GM18907 (cell line): ENCODE results near the gene MAPK8IP1.

Experiments used
- ATAC-seq: cut with Tn5 transposase; IDR thresholded peaks from one replicate; pipeline ENCODE4 v1.9.1; 2021; ENCODE audit warnings: mild to moderate bottlenecking, moderate library complexity; ENCODE audit not compliant: unreplicated experiment

MAPK8IP1 gene

DNA sequence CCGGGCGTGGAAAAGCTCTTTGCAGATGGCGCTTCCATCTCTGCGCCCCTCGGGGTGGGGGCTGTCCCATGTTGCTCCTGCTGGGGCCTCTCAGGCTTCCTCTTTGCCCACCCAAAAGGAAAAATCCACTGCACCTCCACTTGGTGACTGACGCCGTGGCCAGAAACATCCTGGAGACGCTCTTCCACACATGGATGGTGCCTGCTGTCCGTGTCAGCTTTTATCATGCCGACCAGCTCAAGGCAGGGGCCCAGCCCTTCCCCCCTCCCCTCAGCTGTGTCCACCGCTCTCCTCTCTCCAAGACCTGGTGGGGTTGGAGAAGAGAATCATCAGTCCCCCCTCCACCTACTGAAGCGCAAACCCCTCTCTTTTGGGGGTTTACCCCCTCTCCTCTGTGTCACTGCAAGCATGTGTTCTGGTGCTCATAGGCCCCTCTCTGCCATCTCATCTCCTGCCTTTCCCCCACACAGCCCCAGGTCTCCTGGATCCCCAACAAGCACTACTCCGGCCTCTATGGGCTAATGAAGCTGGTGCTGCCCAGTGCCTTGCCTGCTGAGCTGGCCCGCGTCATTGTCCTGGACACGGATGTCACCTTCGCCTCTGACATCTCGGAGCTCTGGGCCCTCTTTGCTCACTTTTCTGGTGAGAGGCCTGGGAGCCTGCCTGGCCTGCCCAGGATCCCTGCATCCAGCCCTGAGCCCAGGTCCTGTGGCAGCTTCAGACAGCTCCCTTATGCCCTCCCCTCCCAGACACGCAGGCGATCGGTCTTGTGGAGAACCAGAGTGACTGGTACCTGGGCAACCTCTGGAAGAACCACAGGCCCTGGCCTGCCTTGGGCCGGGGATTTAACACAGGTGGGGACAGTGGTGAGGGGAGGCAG lies 38.8 kb downstream of the MAPK8IP1 start:
- ATAC-seq = no peak

DNA sequence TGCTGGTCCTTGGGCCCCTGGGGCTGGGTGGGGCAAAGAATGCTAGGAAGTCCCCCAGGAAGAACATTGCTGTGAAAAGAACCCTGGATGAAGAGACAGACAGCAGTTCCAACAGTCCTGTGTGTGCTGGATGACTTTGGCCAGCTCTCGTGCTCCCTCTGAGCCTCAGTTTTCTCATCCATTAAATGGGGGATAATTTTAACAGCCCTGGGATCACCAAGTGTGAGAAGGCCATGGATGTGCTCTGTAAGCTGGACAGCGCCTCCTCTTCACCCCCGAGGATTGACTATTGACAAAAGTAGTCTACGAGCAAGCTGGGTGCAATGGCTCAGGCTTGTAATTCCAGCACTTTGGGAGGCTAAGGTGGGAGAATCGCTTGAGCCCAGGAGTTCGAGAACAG lies 39.5 kb downstream of the MAPK8IP1 start:
- no peak for ATAC-seq

DNA sequence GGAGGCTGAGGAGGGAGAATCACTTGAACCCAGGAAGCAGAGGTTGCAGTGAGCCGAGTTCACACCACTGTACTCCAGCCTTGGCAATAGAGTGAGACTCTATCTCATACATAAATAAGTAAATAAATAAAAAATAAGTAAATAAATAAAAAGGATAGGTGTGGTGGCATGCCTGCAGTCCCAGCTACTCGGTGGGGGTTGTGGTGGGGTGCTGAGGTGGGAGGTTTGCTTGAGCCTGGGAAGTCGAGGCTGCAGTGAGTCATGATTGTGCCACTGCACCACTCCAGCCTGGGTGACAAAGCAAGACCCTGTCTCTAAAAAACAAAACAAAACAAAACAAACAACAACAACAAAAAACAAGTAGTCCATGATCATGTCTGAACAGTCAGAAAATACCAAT lies 40.1 kb downstream of the MAPK8IP1 start:
- no peak for ATAC-seq

DNA sequence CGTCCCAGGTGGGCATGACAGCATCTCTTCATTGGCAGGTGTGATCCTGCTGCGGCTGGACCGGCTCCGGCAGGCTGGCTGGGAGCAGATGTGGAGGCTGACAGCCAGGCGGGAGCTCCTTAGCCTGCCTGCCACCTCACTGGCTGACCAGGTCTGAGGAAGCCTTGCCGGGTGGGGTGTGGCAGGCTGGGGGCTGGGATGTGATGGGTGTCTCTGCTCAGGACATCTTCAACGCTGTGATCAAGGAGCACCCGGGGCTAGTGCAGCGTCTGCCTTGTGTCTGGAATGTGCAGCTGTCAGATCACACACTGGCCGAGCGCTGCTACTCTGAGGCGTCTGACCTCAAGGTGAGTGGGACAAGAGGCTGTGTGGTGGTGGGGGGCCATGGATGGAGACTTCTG lies 40.5 kb downstream of the MAPK8IP1 start:
- no peak for ATAC-seq

DNA sequence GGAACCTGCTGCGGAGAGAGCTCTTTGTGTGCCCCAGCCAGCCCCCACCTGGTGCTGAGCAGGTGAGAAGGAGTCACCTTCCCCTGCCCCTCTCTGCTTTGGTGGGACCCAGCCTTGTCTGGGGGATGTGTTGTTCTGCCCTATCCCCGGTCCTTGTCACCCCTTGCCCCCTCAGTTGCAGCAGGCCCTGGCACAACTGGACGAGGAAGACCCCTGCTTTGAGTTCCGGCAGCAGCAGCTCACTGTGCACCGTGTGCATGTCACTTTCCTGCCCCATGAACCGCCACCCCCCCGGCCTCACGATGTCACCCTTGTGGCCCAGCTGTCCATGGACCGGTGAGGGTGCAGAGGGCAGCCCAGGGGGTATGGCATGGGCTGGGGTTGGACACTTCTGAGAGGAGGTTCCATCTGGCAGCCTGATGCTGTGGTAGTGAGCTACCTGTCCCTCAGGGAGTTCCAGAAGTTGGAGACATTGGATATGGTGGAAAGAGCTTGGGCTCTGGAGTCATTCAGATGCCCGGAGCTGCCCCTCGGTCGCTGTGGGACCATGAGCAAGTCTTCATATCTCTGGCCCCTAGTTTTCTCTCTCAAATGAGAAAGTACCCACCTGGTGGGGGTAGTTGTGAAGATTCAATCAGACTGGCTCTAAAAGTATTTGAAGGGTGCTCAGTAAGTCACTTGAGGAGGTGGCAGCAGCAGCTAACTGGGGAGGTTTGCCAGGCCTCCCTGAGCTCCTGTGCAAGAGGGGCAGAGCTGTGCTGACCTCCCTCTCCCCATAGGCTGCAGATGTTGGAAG lies 41.3 kb downstream of the MAPK8IP1 start:
- no peak for ATAC-seq

DNA sequence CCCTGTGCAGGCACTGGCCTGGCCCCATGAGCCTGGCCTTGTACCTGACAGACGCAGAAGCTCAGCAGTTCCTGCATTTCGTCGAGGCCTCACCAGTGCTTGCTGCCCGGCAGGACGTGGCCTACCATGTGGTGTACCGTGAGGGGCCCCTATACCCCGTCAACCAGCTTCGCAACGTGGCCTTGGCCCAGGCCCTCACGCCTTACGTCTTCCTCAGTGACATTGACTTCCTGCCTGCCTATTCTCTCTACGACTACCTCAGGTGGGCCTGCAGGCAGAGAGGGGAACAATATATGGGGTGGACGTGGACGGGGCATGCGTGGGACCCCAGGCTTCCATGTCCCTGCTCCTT lies 41.9 kb downstream of the MAPK8IP1 start:
- ATAC-seq = no peak

DNA sequence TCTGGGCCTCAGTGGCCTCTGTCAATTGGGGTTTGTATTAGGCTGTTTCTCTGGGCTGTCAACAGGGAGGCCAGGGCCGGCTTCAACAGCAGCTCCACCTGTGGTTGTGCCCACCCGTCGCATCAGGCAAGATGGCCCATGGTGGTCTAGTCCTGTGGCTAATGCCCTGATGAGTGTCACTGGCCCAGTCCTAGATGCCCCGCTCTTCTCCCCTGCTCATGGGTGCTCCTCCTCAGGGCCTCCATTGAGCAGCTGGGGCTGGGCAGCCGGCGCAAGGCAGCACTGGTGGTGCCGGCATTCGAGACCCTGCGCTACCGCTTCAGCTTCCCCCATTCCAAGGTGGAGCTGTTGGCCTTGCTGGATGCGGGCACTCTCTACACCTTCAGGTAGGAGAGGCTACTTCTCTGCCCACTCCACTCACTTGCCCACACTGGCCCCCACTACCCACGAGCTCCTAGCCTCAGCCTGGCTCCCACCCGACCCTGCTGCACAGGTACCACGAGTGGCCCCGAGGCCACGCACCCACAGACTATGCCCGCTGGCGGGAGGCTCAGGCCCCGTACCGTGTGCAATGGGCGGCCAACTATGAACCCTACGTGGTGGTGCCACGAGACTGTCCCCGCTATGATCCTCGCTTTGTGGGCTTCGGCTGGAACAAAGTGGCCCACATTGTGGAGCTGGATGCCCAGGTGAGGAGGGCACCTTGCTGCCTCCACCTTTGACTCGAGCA lies 42.4 kb downstream of the MAPK8IP1 start:
- ATAC-seq = no peak

DNA sequence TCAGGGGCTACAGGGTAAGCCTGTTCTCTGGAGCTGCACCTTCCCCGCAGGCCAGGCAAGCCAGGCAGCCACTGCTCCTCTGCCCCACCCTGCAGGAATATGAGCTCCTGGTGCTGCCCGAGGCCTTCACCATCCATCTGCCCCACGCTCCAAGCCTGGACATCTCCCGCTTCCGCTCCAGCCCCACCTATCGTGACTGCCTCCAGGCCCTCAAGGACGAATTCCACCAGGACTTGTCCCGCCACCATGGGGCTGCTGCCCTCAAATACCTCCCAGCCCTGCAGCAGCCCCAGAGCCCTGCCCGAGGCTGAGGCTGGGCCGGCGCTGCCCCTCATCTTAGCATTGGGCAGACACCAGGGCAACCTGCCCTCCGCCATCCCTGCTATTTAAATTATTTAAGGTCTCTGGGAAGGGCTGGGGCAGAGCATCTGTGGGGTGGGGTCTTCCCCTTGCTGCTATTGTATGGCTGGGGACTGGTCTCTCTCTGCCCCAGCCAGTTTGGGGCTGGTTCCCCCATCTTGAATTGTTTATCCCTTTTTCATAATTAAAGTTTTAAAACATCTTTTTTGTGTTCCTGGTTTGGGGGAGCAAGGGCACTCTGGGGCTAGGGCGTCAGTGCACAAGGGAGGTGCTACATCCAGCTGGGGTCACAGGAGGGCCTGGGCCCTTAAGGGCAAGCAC lies 43.2 kb downstream of the MAPK8IP1 start:
- ATAC-seq = no peak

DNA sequence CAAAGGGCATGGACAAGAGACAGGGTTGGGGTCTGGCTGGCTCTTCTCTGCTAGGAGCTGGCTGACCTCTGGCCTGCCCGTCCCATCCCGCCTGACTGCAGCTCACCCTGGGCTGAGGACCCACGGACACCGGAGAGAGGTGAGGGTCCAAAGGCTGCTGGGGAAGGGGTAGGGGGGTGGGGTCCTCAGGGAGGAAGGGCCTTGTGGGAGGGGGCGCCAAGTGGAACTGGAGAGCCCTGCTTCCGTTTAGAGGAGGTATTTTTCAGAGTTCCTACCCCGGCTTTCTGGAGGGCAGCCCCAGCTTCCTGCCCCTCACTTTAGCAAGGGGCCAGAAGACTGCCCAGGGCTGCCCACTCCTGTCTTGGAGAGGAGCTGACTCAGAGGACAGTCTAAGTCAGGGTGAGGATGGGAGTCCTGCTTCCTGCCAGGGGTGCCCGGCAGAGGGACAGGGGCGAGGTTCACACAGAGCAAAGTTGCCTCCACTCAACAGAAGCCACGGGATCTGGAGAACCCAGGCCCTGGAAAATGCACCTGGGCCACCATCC lies 44.1 kb downstream of the MAPK8IP1 start:
- ATAC-seq = no peak

DNA sequence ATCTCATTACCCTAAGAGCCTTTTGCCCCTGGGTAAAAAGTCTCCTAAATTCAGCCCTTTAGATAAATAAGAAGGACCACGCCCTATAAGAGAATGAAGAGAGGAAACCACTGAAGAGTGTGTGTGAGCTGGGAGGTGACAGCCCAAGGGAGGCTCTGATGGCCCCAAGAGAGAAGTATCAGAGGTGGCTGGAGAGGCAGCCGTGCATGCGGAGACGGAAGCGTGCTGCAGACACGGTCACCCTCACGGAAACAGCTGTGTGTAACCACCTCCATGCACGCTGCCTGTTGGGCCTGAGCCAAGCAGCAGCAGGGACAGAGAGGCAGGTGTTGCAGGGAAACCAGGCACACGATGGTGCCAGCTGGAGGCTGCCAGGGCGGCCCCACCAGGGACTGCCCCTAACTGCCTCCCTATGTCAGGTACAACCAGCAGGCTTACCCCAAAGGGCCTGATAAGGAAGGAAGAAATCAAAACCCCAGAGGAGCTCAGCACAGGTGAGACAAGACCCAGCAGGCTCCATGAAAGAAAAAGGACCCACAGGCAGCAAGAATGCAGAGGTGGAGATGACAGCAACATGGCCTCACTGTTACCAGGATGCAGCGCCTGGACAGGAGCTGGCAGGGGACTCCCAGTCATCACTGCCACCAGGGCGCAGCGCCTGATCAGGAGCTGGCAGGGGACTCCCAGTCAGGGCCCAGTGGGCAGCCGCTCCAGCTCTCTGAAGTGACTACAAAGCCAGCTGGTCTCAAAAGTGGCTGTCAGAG lies 44.8 kb downstream of the MAPK8IP1 start:
- peak; percentile 90 for ATAC-seq

DNA sequence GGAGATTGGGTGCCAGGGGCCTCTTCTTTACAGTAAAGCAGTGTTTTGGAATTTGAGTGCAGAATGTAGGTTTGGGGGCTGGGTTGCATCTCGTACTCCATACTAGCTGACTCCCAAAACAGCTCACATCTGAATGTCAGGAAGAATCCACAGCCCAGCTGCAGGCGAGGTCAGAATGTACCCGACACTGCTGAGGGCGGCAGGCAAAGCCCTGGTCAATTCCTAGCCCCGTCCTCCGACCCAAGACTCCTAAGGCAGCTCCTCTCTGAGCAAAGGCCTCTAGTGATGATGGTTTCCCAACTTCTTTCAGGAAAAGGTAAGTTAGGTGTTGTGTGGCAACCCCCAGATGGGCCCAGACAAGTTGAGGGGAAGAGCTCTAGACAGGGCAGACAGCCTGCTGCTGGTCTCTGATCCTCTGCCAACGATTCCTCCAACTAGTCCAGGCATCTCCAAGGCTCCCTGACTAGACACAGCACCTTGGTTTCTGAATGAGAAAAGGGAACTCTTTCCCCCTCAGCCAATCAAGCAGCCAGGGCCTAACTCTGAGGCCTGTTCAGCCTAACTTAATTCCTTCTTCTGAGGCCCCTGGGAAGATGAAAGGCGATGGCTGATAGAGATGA lies 45.6 kb downstream of the MAPK8IP1 start:
- ATAC-seq = no peak

DNA sequence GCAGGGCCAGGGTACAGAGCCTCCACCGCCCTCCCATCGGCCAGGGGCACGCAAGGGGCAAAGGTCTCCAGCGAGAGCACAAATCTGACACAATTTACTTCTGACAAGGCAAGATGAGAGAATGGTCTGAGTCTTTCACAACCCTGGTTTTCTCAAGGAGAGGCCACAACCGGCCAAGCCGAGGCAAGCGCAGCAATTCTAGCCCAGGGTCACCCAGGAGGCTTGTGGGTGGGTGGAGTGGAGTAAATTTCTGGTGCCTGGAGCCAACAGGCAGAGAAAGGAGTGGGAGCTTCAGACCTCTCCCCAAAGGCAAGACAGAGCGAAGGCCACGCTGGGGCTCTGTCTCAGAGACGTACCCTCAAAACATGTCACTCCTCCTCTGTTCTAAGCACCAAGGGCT lies 46.3 kb downstream of the MAPK8IP1 start:
- no peak for ATAC-seq

DNA sequence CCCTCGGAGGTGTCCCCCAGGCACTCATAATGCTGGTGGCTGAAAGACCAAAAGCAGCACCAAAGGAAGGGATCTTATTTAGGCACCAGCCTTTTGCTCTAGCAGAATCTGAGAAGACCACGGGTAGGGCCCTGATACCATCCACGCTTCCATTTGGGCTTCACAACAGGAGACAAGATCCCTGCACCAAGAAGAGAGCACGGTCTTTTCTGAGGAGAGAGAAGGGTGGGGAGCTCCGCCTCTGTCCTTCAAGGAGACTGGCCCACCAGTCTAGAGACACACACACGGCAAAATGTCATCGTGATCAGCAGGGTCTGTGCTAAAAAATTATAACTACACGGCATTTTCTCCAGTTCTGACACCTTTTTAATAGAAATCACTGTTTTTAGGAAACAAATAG lies 46.8 kb downstream of the MAPK8IP1 start:
- ATAC-seq = no peak

DNA sequence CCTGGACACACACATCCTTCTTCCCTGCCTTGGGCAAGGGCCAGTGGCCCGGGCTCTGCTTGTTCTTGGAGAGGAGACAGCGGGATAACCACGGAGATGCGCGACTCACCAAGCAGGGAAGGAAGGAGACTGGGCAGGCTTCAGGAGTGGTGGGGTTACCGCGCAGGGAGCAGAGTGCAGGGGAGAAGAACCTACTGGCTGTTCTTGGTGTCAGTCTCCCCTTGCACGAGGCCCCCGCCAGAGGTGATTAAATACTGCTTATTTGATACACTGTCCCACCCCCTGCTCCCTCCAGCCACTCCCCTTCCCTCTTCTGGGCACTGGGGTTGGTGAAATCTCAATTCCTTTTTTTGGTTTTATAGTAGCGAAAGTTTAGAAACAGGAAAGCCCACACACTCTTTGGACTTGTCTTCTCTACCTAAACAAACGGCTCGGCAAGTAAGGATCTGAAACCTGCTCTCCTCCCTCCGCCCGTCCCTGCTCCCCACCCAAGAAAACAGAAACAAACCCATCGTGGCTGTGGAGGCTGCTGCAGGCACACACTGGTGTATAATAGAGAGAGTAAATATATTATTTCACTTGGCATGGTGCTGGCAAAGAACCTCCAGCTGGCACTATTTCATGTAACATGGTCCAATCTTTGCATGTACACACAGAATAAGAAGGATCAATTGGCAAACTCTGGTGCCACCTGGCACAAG lies 47.8 kb downstream of the MAPK8IP1 start:
- ATAC-seq = no peak

DNA sequence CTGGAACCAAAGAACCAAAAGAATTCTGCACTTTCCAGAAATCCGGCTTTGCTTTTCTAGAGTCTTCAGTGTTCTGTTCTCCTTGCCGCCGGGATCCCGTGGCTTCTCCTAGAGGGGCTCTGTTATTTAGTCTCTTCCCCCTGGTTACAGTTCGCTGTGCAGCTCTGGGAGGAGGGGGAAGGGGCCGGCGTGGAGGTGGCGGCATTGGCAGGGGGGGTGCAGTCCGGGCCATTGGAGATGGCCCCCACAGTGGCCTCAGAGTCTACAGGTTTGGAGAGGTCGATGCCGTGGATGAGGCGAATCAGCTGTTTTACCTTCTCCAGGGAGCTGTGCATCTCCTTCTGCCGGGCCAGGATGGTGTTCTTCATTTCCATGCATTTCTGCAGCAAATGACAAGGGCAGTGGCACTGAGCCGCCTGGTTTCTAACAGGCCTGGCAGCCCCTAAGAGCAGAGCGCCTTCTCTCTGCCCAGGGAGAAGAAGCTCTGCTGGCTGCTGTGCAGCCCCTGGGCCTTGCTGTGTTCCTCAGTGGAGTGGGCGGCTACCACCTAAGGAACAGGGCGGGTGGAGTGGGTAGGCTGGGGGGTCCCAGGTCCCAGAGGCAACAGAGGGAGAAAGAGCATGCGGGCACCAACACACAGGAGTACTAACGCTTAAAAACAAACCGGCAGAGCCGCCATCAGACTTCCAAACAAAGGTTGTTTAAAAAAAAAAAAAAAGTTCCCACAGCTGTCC lies 48.6 kb downstream of the MAPK8IP1 start:
- no peak for ATAC-seq

DNA sequence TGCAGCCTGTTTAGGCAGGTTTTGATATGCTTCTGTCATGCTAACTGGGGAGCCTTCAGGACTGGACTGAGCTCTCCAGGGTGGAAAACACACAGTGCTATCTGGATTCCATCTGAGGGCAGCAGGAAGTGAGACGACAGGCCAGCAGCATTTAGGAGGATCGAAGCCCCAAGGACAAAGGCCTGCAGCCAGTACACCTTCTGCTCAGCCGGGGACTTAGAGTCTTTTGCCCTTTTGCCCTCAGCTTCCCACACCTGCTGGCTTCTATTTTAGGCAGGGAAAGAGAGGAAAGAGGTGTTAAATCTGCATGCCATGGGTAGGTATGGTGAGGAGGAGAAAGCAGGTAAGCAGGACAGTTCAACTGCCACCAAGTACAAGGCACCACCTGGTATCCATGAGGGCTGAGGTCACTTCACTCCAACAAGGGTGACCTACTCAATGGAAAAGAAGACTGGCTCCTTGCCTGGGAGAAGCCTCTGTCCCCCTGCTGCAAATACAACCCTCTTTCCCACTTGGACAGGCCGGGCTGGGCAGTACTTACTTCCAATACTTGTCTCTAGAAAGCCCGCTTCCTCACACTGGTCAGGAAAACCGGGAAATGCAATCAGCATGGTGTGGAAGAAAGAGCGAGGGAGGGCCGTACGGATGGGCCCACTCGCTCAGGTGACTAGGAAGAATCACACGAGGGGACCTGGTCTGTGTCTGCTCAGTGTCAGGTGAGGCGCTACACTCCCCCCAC lies 49.3 kb downstream of the MAPK8IP1 start:
- ATAC-seq = no peak

DNA sequence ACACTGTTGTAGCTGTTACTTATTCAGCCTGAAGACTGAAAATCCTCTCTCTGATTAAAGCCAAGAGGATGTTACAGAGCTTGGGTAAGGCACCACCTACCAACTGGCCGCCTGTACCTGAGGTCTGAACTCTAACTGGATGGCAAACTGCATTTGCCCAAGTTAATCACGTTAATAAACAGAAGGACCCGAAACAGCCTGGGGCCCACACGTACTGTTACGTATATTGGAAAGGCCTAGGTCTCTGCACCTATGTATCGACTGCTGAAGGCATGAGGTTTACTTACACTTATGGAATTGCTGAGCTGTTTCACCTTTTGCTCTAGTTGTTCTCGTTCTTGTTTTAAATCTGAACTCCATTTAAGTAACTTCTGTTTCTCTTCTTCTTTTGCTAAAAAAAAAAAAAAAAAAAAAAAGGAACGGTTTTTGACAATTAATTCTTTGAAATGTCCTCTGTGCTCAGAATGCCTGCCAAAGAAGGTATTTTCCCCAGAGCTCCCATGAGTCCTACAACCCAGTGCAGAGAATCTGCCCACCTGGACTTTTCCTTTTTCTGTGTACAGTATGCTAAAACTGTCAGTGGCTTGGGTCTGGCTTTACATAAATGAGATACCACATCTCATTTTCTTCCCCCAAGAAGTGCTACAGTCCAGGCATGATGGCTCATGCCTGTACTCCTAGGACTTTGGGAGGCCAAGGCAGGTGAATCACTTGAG lies 50.1 kb downstream of the MAPK8IP1 start:
- no peak for ATAC-seq
